ENCODE data around the gene ABCC1.
"Not testable (repeated sequence)": the region's sequence is repeated elsewhere in the genome, so short reads cannot be mapped to it uniquely, and the experiment has no call there.

The ABCC1 gene

GRCh38 chr16:16141784-16142396 lies 192.5 kb downstream of the ABCC1 start:
- DNase-seq (ENCODE audit: low spot score): no peak

GRCh38 chr16:16143038-16143763 lies 193.8 kb downstream of the ABCC1 start:
- peak; percentile 62 for DNase-seq (ENCODE audit: low spot score)

- no peak for DNase-seq (ENCODE audit: low spot score)
These were observed 194.5 kb downstream of the ABCC1 start for GRCh38 chr16:16143931-16144330.

- DNase-seq (ENCODE audit: low spot score): no peak
These were observed 195.0 kb downstream of the ABCC1 start for GRCh38 chr16:16144416-16144815.

GRCh38 chr16:16145286-16145685 lies 195.9 kb downstream of the ABCC1 start:
- no peak for DNase-seq (ENCODE audit: low spot score)

GRCh38 chr16:16146380-16147315 lies 197.2 kb downstream of the ABCC1 start:
- no peak for DNase-seq (ENCODE audit: low spot score)

GRCh38 chr16:16147316-16147999 lies 198.0 kb downstream of the ABCC1 start:
- DNase-seq (ENCODE audit: low spot score): no peak

GRCh38 chr16:16148000-16148599 lies 198.7 kb downstream of the ABCC1 start:
- DNase-seq (ENCODE audit: low spot score): not testable (repeated sequence)

GRCh38 chr16:16148755-16149154 lies 199.3 kb downstream of the ABCC1 start:
- DNase-seq (ENCODE audit: low spot score): no peak

GRCh38 chr16:16149710-16150116 lies 200.3 kb downstream of the ABCC1 start:
- no peak for DNase-seq (ENCODE audit: low spot score)

- no peak for DNase-seq (ENCODE audit: low spot score)
These were observed 200.9 kb downstream of the ABCC1 start for GRCh38 chr16:16150117-16150877.

GRCh38 chr16:16150878-16151152 lies 201.4 kb downstream of the ABCC1 start:
- no peak for DNase-seq (ENCODE audit: low spot score)

GRCh38 chr16:16151315-16151714 lies 201.9 kb downstream of the ABCC1 start:
- DNase-seq (ENCODE audit: low spot score): no peak

- not testable (repeated sequence) for DNase-seq (ENCODE audit: low spot score)
These were observed 203.6 kb downstream of the ABCC1 start for GRCh38 chr16:16153000-16153399.

- DNase-seq (ENCODE audit: low spot score): no peak
These were observed 205.0 kb downstream of the ABCC1 start for GRCh38 chr16:16154281-16154951.

- no peak for DNase-seq (ENCODE audit: low spot score)
These were observed 205.8 kb downstream of the ABCC1 start for GRCh38 chr16:16155234-16155633.

- DNase-seq (ENCODE audit: low spot score): no peak
These were observed 207.8 kb downstream of the ABCC1 start for GRCh38 chr16:16157166-16157565.

GRCh38 chr16:16158082-16158658 lies 208.8 kb downstream of the ABCC1 start:
- no peak for DNase-seq (ENCODE audit: low spot score)

GRCh38 chr16:16158741-16159374 lies 209.4 kb downstream of the ABCC1 start:
- no peak for DNase-seq (ENCODE audit: low spot score)

GRCh38 chr16:16159662-16160061 lies 210.2 kb downstream of the ABCC1 start:
- DNase-seq (ENCODE audit: low spot score): no peak
